Uterus (tissue), 2 donors: Measurements from ENCODE around the gene HRAS.
A peak's percentile ranks its signal among the peaks of the same experiment; 100 is the strongest.

Experiments used
- POLR2A ChIP-seq, 2 donors: fragments of 450-650 bp; IDR thresholded peaks; one replicate each; pipeline ENCODE4 v1.6.1; 2016; ENCODE audit warnings: antibody characterized with exemption in 2 of 2, mild to moderate bottlenecking in 1 of 2, moderate library complexity in 1 of 2
- TF ChIP-seq, protein P1 (sequence below), 4 experiments: fragments of 200-600 bp in 2 of 4; fragments of 450-650 bp in 2 of 4; sonication (generic) in 2 of 4; IDR thresholded peaks; one replicate each; pipeline ENCODE4 v1.5.1; 2016 to 2019; ENCODE audit warnings: antibody characterized with exemption in 4 of 4, mild to moderate bottlenecking in 2 of 4, moderate library complexity in 1 of 4

DNA sequence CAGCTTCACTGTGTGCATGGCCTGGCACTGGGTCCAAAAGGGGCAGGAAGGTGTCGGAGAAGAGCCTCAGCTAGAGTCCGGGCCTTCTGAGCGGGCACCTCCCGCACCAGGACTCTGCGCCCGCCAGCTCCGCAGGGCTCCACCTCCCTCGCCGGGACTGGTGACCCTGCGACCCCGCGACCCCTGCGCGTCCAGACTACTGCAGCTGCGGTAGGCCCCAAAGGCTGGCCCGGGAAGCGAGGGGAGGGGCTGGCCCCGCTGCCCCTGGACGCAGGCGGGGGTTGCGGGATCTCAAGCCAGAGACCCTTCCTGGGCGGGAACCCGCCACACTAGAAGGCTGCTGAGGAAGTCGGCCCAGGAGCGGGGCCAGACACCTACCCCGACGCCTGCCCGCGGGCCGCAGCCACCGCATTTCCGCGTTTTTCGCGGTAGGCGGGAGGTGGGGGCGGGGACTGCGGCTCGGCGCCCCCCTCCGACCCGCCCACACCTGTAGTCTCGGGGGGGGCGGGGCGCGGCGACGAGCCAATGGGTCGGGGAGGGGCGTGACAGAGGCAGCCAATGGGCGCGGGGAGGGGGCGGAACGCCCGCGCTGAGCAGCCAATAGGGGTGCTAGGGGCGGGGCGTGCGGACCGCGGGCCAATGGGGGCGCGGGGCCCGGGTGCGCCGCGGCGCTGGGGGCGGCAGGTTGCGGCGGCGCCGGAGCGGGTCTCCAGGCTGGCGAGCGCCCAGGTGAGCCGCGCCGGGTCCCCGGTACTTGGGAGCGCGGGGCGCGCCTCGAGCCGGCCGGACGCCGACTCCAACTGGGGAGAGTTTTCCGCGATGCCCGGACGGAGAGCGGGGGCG is 25.1 kb upstream of the HRAS start, which contains the start of the genes LMNTD2 and RASSF7:
- TF ChIP-seq POLR2A (IDR thresholded peaks at IDR 0.05), result peak in 1 of 2 donors; percentile 45
- TF ChIP-seq, protein P1, sequence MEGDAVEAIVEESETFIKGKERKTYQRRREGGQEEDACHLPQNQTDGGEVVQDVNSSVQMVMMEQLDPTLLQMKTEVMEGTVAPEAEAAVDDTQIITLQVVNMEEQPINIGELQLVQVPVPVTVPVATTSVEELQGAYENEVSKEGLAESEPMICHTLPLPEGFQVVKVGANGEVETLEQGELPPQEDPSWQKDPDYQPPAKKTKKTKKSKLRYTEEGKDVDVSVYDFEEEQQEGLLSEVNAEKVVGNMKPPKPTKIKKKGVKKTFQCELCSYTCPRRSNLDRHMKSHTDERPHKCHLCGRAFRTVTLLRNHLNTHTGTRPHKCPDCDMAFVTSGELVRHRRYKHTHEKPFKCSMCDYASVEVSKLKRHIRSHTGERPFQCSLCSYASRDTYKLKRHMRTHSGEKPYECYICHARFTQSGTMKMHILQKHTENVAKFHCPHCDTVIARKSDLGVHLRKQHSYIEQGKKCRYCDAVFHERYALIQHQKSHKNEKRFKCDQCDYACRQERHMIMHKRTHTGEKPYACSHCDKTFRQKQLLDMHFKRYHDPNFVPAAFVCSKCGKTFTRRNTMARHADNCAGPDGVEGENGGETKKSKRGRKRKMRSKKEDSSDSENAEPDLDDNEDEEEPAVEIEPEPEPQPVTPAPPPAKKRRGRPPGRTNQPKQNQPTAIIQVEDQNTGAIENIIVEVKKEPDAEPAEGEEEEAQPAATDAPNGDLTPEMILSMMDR (IDR thresholded peaks at IDR 0.05), result peak in 1 of 4 experiments; percentile 15
